SIG-M5 treated with dmso at 0.1 percent for 504 hours (cell line): Measurements from ENCODE around the gene FKRP.
"Not testable (repeated sequence)": the region's sequence is repeated elsewhere in the genome, so short reads cannot be mapped to it uniquely, and the experiment has no call there.

Experiments used
- DNase-seq: peaks from one replicate; lab custom pipeline; 2025; ENCODE audit not compliant: unreplicated experiment; lab: John Stamatoyannopoulos, UW

FKRP gene, protein sequence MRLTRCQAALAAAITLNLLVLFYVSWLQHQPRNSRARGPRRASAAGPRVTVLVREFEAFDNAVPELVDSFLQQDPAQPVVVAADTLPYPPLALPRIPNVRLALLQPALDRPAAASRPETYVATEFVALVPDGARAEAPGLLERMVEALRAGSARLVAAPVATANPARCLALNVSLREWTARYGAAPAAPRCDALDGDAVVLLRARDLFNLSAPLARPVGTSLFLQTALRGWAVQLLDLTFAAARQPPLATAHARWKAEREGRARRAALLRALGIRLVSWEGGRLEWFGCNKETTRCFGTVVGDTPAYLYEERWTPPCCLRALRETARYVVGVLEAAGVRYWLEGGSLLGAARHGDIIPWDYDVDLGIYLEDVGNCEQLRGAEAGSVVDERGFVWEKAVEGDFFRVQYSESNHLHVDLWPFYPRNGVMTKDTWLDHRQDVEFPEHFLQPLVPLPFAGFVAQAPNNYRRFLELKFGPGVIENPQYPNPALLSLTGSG

DNA sequence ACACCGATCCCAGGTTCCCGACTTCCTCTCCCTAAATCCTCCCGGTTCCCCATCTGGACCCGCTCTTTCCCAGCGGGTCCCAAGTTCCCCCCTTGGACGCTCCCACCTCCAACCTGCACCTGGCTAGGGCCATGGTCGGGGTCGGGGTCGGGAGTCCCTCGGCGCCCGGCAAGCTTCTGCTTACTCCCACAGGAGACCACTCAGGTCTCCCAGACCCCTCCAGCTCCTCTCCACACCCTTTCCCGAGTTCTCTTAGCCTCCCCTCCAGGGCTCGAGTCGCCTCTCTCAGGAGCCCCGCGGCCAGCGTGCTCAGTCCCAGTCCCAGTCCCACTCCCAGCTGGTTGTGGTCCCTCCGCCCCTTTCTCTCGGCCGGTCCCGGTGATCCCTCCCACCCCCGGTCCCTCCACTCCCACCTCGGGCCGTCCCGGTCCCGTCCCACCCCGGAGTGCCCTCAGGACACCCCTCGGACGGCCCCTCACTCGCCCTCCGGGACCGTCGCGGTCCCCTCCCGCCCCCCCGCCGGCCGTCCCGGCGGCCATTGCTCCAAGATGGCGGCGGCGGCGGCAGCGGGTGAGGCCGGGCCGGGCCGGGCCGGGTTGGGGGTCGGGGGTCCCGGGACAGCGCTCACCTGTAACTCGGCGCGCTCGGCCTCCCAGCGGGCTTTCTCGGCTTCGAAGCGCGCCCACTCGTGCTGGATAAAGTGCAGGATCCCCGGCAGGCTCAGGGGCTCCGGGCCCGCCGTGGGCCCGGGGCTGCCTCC lies at the start of gene FKRP:
TSS of gene FKRP (plus strand) at position 537 of the 760 bp plus-strand sequence. CDS start 9,394 bp downstream, outside the sequence.
- no peak for DNase-seq

DNA sequence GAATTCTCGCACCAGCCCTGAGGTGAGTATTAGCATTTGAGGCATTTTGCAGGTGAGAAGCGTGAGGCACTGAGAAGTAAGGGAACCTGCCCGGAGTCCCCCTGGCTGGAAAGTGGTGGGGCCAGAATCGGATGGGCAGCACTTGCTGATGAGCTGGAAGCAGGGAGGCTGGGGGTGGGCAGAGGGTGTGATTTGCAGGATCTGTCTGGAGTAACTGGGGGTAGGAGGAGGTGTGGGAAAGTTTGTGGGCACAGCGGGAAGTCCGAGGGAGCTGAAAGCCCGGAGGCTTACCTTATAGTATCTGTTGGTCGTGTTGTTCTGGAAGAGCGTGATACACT lies 49.0 kb upstream of the FKRP start:
- no peak for DNase-seq

DNA sequence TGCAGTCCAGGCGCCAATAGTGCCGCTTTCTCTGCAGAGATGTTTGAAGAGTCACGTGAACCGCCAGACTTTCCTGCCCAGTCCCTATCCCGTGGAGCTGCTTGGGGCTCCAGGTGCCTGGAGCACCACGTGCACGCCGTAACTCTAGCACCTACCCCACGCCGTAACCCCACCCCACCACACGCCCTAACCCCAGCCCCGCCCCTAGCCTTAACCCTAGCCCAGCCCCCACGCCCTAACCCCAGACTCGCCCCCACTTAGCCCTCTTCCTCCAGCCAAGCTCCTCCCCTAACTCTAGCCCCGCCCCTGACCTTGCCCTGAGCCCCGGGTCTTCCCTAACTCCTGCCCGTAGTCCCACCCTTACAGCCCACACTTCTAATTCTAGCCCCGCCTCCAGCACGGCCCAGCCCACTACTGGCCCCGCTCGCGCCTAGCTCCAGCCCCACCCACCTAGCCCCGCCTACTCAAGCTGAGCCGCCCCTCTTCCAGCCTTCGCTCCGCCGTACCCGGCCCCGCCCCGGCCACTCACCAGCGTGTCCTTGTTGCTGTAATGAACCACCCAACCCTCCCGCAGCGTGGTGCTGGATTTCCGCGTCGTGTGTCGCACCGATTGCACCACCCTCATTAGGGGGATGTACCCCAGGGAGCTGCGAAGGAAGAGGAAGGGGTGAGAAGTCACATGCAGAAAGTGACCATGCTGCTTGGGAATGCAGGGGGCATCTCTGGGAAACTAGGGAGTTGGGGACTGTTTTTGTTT lies 48.5 kb upstream of the FKRP start:
- DNase-seq: peak; percentile 63

DNA sequence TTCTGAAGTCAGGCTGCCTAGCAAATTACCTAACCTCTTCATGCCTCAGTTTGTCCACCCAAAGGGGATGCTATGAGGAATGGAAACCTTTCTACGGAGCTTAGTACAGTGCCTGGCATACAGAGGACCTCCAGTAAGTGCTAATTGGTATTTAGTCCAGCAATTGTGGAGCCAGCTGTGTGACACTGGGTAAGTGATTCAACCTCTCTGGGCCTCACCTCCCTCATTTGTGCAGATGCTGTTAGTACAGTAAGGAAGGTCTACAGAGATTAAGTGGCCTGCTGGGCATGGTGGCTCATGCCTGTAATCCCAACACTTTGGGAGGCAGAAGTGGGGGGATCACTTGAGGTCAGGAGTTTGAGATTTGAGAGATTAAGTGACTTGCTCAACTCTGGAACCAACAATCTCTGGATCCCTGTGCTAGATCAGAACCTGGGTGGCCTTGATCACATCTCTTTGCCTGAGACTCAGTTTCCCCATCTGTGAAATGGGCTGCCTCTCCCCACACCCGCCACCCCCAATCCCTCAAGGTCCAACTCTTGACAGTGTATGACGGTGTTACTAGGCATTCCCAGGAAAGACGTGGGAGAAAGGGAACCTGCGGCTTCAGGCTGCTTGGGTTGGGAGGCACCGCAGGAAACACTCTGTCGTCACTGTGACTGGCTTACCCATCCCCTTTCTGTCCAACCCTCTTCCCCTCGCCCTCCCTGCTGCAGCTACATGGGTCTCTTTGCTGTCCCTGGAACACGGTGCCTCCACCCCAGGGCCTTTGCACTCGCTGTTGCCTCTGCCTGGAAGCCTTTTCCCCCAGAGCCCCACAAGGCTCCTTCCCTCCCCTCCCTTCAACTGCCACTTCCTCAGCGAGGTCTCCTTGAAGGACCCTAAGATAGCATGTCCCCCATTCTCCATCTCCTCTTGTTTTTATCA lies 47.2 kb upstream of the FKRP start:
- DNase-seq: no peak

DNA sequence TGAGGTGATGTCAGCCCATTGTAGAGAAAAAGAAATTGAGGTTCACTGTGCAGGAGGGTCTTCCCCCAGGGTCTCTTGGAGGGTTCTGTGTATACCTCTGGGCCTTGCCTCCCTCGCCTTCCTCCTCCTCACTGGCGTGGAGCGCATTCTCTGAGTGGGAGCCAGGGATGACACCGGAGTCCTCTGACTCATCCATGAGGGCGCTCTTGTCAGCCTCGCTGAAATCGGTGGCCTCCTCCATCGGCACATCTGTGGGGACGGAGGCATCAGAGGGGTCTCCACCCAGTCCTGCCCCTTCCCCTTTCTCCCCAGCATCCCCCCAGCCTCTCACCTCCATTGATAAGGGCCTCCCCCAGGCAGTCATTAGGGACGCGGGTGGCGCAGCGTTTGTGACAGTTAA lies 45.2 kb upstream of the FKRP start:
- no peak for DNase-seq

DNA sequence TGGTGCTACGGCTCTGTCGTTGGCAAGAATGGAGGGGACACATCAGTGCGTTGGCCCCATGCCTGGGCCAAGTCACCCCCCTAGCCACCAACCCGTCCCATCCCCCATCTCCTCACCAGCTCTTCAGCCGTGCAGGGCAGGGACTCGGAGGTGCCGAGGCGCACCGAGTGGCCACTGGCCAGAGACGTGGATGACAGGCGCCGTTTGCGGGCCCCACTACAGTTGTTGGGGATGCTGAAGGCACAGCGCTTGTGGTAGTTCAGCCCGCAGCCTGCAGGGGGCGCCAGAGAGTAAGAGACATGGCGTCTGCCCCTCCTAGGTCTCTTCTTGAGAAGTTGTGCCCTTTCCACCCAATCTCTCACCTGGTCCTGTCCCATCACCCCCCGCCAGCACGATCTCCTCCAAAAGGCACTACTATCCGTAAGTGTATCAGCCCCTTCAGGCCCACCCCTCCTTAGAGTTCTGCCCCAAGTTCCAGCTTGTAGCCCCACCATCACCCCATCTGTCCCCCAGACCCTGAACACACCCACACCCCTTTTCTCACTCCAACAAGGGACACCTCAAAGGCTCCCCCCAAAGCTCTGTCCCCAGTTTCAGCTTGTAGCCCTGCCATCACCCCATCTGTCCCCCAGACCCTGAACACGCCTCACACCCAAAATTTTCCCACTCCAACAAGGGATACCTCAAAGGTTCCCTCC lies 41.3 kb upstream of the FKRP start:
- DNase-seq: peak; percentile 34

DNA sequence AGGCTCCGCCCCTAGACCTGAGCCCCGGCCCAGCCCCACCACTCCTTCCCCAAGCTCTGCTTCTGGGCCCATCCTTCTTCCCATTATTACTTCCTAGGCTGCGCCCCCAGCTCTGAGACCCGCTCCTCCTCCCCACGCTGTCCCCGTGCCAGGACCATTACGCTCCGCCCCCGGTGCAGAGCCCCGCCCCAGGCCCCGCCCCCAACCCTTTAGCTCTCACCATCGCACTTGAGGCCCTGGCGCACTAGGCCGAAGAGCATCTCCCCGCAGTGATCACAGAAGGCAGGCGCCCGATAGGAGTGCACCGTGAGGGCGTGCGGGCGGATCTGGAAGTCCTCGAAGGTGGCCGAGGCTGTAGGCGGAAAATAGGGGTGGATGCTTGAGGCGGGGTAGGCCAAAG lies 35.2 kb upstream of the FKRP start:
- DNase-seq: no peak

DNA sequence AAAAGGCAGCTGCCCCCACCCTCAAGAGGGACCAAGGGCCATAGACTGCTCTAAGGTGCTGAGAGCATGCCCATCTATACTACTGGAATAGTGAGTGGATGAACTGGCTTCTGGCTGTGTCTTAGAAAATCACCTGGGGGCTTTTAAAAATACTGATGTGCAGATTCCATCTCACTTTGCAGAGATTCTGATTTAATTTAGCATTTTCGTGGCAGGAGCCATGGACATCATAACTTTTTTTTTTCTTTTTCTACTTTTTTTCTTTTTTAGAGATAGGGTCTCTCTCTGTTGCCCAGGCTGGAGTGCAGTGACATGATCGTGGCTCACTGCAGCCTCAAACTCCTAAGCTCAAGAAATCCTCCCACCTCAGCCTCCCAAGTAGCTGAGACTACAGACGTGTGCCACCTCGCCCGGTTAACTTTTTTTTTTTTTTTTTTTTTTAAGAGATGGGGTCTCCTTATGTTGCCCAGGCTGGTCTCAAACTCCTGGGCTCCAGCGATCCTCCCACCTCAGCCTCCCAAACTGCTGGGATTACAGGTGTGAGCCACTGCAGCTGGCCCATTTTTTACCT lies 33.0 kb upstream of the FKRP start:
- not testable (repeated sequence) for DNase-seq

DNA sequence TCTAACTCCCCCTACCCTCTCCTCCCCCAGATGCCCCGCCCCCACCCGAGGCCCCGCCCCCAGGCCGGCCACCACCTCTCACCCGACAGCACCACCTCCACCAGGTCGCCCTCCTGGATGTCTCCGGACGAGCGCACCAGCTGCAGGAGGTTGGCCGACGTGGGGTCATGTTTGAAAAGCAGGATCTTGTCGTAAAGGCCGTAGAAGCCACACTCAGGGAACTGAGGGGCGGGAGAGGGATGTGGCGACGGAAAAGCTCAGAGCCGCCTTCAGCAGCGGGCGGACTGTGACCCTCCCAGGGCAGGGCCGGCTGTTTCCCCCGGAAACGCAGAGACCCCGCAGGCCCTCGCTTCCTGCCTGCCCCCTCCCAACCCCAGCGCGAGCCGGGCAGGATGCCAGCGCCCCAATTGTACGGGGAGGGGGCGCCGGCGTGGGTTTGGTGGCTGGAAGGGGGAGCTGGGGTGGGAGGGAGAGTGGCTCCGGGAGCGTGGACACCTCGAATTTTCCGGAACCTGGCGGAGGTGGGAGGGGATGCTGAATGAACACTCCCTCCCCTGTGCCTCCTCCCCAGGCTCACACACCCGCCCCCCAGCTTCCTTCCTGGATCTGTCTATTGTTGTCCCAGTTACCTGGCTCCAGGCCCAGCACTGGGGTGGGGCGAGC lies 31.9 kb upstream of the FKRP start:
- DNase-seq: peak; percentile 40

DNA sequence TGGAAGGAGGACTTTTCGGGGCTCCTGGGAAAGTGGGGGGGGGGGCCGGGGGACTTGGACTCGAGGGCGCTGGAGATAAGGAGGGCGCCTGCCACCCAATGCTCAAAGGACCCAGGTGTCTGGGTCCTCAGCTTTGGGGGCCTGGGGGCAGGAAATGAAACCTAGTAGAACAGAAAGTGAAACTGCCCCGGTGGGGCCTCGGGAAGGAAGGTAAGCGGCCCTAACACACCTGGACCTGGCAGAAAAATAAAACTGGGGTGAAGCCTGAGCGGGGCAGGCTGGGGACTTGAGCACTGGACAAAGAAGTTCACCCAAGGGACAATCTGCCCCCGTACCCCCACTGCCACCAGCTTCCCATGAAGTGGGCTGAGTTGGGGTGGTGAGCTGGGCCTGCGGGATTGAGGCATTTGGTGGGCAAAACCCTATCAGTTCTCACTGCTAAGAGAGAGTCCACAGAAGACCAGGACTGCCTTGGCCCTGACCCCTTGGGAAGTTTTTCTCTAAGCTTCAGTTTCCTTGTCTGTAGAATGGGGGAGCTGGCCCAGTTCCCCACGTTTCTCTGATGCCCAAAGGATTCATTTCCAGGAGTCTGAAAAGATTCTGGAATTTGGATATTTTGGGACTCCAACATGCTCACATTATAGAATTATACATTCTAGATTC lies 31.3 kb upstream of the FKRP start:
- DNase-seq: no peak

DNA sequence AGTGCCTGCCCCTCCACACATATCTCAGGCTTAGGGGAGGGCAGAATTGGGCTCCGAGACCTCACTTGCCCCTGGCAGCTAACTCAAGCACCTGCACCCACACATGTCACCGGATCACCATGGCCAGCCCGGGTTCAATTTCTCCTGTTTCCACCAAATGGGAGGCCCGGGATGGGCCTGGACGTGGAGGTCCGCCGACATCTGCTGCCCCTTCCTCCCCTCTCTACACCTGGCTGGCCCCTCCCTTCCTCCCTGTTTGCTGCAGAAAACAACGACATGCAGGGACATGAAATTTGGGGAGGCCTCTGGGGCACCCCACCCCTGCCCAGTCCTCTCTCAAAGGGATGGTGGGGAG lies 30.3 kb upstream of the FKRP start:
- DNase-seq: no peak

DNA sequence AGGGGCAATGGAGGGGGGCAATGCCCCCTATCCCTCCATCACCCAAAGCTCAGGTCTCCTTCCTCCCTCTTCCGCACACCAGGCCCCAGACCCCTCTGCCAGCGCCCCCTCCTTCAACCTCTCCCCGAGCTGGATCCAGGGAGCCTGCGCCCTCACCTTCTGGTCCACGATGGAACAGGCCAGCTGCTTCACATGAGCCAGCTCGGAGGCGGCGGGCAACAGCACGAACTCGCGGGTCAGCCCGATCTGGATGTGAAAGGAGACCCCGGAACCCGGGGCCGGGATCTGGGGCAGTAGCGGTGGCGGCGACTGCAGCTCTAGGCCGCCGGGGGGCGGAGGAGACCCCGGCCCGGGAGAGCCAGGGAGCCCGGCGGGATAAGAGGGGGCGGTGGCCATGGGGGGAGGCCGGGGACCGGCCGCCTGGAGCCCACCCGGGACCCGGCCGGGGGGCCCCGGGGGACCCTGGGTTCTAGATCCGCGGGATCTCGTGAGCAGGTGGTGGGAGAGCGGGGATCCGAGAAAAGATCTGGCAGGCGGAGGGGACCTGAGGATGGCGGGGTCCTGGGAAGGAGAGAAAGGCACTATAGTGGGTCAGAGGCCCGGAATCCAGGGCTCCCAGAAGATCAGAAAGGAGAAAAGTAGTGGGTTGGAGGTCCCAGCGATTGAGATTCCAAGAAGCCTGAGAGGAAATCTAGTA lies 29.7 kb upstream of the FKRP start:
- no peak for DNase-seq

DNA sequence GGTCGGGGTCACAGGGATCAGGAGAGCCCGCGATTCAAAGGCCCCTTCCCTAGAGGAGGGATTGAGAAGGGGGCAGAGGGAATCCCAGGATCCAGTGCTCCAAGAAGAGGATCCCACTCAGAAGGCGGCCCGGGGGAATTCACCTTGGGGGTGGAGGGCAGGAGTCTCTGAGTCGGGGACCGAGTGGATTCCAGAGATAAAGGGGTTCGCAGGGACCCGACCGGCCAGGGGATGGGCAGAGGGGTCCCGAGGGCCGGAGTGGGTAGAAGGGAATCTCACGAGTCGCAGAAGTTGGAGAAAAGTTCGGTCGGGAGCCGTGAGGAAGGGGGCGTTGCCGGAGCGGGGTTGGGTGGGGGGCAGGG lies 29.2 kb upstream of the FKRP start:
- no peak for DNase-seq

DNA sequence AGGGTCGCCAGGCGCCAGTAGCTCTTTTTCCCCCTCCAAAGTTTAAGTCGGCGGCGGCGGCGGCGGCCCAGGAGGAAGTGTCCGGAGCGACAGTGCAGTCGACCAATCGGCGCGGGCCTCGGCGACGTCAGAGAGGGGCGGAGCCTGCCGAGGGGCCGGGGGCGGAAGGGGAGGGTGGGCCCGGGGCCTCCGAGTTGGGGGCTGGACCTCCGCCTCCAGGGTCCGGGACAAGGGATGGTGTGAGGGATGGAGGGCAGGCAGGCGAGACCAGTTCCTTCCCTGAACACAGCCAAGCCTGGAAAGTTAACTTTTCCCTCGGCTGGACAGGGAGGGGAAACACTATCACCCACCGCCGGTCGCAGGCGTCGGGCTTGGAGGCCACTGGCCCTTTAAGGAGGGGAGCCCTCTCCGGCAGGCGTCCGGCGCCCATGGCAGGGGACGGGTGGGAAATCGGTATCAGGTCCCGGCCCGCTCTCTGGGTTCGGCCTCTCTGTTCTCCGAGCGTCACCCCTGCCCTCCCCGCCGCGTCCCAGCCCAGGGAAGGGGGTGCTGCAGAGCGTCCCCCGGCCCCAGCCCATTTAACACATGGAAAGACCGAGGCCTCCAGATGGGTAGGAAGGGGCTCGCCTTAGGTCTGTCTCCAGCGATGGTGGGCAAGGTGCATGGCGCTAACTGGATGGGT lies 28.7 kb upstream of the FKRP start, which contains the start of gene PRKD2:
TSS of gene PRKD2 (minus strand) at position 81 of the 682 bp plus-strand sequence. CDS start 744 bp downstream, outside the sequence.
- DNase-seq: peak; percentile 67

DNA sequence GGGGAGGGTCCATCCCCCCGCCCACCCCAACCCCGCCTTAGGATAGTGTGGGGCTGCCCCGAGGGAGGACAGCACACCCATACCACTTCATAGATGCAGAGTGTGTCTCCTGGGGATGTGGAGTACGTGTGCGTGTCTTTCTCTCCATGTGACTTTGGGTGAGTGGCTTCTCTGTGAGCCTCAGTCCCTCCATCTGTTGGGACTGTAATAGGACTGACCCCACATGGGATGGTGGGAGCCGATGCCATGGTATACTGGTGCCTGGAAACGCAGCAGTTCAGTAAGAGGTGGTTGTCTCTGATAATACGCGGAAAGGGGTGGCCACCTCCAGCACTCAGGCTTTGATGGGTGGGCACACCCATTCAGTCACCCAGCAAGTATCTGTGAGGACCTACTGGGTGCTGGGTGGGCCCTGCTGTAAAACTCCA lies 28.1 kb upstream of the FKRP start:
- no peak for DNase-seq

DNA sequence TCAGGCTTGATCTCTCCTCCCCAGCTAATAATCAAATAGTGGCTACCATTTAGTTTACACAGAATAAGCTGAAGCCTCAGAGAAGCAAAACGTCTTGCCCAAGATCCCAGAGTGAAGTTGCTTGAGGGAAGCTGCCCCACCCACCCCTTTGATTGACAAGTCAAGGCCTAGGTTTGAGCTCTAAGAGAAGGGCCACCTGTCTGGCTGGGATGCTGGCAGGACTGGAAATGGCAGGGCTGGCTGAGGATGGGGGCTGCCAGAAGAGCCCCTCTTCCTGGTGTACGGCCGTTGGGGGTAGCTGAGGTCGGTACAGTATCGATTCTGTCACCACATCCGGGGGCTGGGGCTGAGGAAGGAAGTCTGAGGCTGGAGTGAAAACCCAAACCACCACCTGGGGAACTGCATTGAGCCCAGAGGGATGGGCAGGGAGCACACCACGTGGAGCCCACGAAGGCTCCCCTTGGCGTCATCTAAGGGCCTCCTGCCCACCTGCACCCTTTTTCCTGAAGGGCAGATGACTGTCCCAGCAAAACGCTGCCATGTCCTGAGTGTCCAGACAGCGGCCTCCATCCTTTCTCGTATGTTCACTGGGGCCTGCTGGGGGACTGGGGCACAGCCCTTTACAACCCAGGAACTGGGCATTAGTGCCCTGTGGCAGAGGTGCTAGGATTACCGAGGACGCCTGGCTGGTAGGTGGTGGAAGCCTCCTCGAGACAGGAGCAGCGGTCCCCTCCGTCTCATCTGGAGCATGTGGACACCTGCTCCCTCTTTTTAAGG lies 27.5 kb upstream of the FKRP start:
- peak; percentile 85 for DNase-seq
